ENCODE results near the gene VPS4A. TPM values are rescaled to one million over a fixed set of nuclear protein-coding genes. Genes with fewer than 3 reads are reported as not detected.

VPS4A gene
- total RNA-seq, 1 experiment from 2014 or later, result 23.9 TPM

DNA sequence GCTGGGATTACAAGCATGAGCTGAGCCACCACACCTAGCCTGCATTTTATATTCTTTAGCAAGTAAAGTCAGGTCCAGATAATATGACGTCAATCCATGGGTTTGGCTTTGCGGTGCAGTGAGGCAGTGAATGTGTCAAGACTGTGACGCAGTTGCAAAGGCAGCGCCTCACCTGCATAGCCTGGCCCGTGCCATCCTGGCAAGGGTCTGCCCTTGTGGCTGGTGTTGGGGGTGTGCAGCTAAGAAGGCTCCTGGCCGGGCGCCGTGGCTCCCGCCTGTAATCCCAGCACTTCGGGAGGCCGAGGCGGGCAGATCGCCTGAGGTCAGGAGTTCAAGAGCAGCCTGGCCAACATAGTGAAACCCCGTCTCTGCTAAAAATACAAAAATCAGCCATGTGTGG lies 12.3 kb downstream of the VPS4A start:
- ChIA-PET CTCF (no interaction called here), POLR2A (no interaction called here)
- no peaks in the 10 kb centered on the region for H3K9me3 ChIP-seq (ENCODE audit: control insufficient read depth, insufficient read depth, low read depth, low read length)
- H3K36me3 ChIP-seq (ENCODE audit: control insufficient read depth, insufficient read depth, low read length), result no peaks in the 10 kb centered on the region; the same call in 1 of the 2 replicates
- DNase-seq (ENCODE audit: low read depth, low spot score) (no peak), ATAC-seq (no peak)
- intact Hi-C loops (cut with micrococcal nuclease; ENCODE audit: unreplicated experiment) (no loop called here), in situ Hi-C loops (cut with HindIII; ENCODE audit: low pct_unique_long_range_greater_than_20kb, low sequenced_read_pairs) (no loop called here)
- no peak overlapping the region for H3K4me3 ChIP-seq (ENCODE audit: low read depth in 2 of 2, low read length in 2 of 2)
- H3K27me3 ChIP-seq (ENCODE audit: control insufficient read depth, insufficient read depth, low read length), result no peaks in the 10 kb centered on the region
- TF ChIP-seq TCF7L2 (IDR thresholded peaks at IDR 0.05; ENCODE audit: low read depth, low read length) (no peak), CTCF (IDR thresholded peaks at IDR 0.05) (no peak), REST (IDR thresholded peaks at IDR 0.05; ENCODE audit: insufficient read depth in 1 of 2, low read depth in 2 of 2, low read length in 1 of 2) (no peak), POLR2AphosphoS5 (IDR thresholded peaks at IDR 0.05; ENCODE audit: low read depth, low read length) (no peak), SIN3A (IDR thresholded peaks at IDR 0.05; ENCODE audit: borderline replicate concordance, insufficient read depth, low read depth, low read length) (no peak)
- no TSS peak for BruUV-seq (replicated peaks)
- H3K4me1 ChIP-seq (ENCODE audit: control insufficient read depth, insufficient read depth, low read length), result peaks cover 19% of the 10 kb centered on the region
- H3K27ac ChIP-seq (ENCODE audit: low read length), result no peak overlapping the region

DNA sequence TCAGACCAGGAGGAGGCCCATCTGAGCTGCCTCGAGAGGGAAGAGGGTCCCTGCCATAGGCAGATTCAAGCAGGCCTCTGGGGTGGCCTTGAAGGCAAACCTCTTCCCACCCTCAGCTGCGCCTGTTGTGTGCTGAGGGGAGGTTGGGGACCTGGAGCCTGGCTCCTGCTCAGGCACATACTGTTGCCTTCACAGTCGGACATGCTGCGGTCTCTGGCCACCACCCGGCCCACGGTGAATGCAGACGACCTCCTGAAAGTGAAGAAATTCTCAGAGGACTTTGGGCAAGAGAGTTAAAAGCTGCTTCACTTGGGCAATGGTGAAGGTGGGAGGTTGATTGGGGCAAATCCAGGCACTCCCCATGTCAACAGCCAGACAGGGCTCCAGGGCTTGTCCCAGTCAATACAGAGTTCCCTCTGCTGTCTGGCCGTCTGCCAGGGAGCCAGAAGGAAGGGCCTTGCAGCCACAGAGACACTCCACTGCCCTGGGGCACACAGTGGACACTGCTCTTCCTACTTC lies 12.9 kb downstream of the VPS4A start:
- Histone ChIP-seq H3K9me3 (ENCODE audit: control insufficient read depth, insufficient read depth, low read depth, low read length) (no peaks in the 10 kb centered on the region), H3K36me3 (ENCODE audit: control insufficient read depth, insufficient read depth, low read length) (no peaks in the 10 kb centered on the region; the same call in 1 of the 2 replicates), H3K4me3 (ENCODE audit: low read depth in 2 of 2, low read length in 2 of 2) (no peak overlapping the region), H3K27me3 (ENCODE audit: control insufficient read depth, insufficient read depth, low read length) (no peaks in the 10 kb centered on the region), H3K27ac (ENCODE audit: low read length) (no peak overlapping the region), H3K4me1 (ENCODE audit: control insufficient read depth, insufficient read depth, low read length) (peaks cover 19% of the 10 kb centered on the region)
- ChIA-PET POLR2A (no interaction called here), CTCF (no interaction called here)
- in situ Hi-C loops (cut with HindIII; ENCODE audit: low pct_unique_long_range_greater_than_20kb, low sequenced_read_pairs), result no loop called here
- TF ChIP-seq SIN3A (IDR thresholded peaks at IDR 0.05; ENCODE audit: borderline replicate concordance, insufficient read depth, low read depth, low read length), result no peak
- TF ChIP-seq CTCF (IDR thresholded peaks at IDR 0.05), result no peak
- TF ChIP-seq POLR2AphosphoS5 (IDR thresholded peaks at IDR 0.05; ENCODE audit: low read depth, low read length), result no peak
- no peak for TF ChIP-seq TCF7L2 (IDR thresholded peaks at IDR 0.05; ENCODE audit: low read depth, low read length)
- no TSS peak for BruUV-seq (replicated peaks)
- intact Hi-C loops (cut with micrococcal nuclease; ENCODE audit: unreplicated experiment), result no loop called here
- ATAC-seq (no peak), DNase-seq (ENCODE audit: low read depth, low spot score) (no peak)
